DND-41 (cell line): Measurements from ENCODE around the gene SULT1B1.

ENCODE experiments used
- CTCF ChIP-seq: IDR thresholded peaks from 2 replicates; pipeline ENCODE4 v1.5.1; 2012; ENCODE audit warnings: borderline replicate concordance, low read length, moderate library complexity, mild to moderate bottlenecking; ENCODE audit not compliant: poor library complexity, severe bottlenecking; ENCODE audit errors: extremely low read depth
- EZH2 ChIP-seq: IDR thresholded peaks from 3 replicates; pipeline ENCODE4 v1.6.1; 2012; ENCODE audit warnings: borderline replicate concordance, low read depth, mild to moderate bottlenecking, moderate library complexity, low read length, inconsistent platforms; ENCODE audit not compliant: severe bottlenecking

DNA sequence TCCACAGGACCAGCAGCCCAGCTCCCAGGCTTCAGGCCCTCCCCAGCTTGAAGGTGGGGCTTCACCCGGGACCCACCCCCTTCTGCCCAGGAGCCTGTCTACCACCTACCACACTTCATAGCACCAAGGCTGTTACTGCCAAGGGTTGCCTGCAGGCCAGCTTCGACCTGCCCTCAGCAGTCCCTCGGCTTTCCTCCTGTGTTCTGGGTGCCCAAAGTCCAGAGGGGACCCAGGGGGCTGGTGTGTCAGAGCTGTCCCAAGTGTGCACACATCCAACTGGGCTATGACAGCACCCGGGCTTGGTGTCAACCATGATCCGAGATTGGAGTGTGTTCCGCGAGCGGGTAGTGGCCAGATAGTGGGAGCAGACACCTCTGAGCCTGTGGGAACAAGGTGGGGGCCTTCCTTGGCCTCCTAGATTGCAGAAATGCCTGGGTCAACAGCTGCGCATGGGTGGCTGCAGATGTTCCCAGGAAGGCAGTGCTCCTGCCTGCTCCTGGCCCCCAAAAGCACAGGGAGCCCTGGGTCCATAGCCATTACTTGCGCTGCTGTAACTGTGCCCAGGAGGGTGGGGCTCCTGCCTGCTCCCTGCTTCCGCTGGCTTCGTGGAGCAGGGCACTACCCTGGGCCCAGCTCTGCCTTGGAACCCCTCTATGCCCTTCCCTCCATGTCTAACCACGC, 16.8 kb downstream of the SULT1B1 start:
- TF ChIP-seq CTCF (no peak), EZH2 (no peak)
